H9 (cell line): ENCODE measurements around the gene C1orf21. TPM values are rescaled to one million over a fixed set of nuclear protein-coding genes. Genes with fewer than 3 reads are reported as not detected.

Experiments used
- DNase-seq: peaks from one replicate; pipeline ENCODE4 v3.0.0-alpha.2; 2017
- H2AFZ ChIP-seq: one replicate; pipeline ENCODE4 v1.6.1; 2013; ENCODE audit warnings: mild to moderate bottlenecking, low read length, control low read depth, moderate library complexity
- H2AK5ac ChIP-seq: 2 replicates; pipeline ENCODE4 v1.6.1; 2013; ENCODE audit warnings: low read length, control low read depth, mixed read lengths; ENCODE audit not compliant: insufficient read length
- H2BK120ac ChIP-seq: one replicate; pipeline ENCODE4 v1.6.1; 2013; ENCODE audit warnings: low read depth, mild to moderate bottlenecking, low read length, control low read depth, inconsistent platforms; ENCODE audit not compliant: poor library complexity, severe bottlenecking
- H2BK12ac ChIP-seq: 2 replicates; pipeline ENCODE4 v1.6.1; 2013; ENCODE audit warnings: low read length, control low read depth, mixed read lengths, low read depth; ENCODE audit not compliant: insufficient read length
- H2BK15ac ChIP-seq: 2 replicates; pipeline ENCODE4 v1.6.1; 2013; ENCODE audit warnings: low read depth, low read length, control low read depth
- H2BK20ac ChIP-seq: one replicate; pipeline ENCODE4 v1.6.1; 2013; ENCODE audit warnings: low read depth, mild to moderate bottlenecking, low read length, control low read depth, inconsistent platforms; ENCODE audit not compliant: poor library complexity, severe bottlenecking
- H2BK5ac ChIP-seq: 2 replicates; pipeline ENCODE4 v1.6.1; 2013; ENCODE audit warnings: low read length, control low read depth, mixed read lengths; ENCODE audit not compliant: insufficient read length
- H3K14ac ChIP-seq: 2 replicates; pipeline ENCODE4 v1.6.1; 2013; ENCODE audit warnings: low read length, control low read depth; ENCODE audit not compliant: insufficient read depth
- H3K18ac ChIP-seq: 2 replicates; pipeline ENCODE4 v1.6.1; 2013; ENCODE audit warnings: low read depth, mild to moderate bottlenecking, mixed read lengths, low read length, control low read depth; ENCODE audit not compliant: insufficient read length
- H3K23ac ChIP-seq: 2 replicates; pipeline ENCODE4 v1.6.1; 2013; ENCODE audit warnings: low read length, control low read depth, mixed read lengths, low read depth; ENCODE audit not compliant: insufficient read length
- H3K23me2 ChIP-seq: 2 replicates; pipeline ENCODE4 v1.6.1; 2013; ENCODE audit warnings: low read depth, mild to moderate bottlenecking, mixed read lengths, low read length, control low read depth; ENCODE audit not compliant: insufficient read length, poor library complexity, severe bottlenecking
- H3K27ac ChIP-seq: 2 replicates; pipeline ENCODE4 v1.5.1; 2013; ENCODE audit warnings: low read length, control low read depth, mixed read lengths, low read depth; ENCODE audit not compliant: insufficient read length
- H3K27me3 ChIP-seq: 2 replicates; pipeline ENCODE4 v1.6.1; 2013; ENCODE audit warnings: low read length, control low read depth, inconsistent platforms; ENCODE audit not compliant: insufficient read depth
- H3K4ac ChIP-seq: 2 replicates; pipeline ENCODE4 v1.6.1; 2013; ENCODE audit warnings: low read depth, mild to moderate bottlenecking, control low read depth, inconsistent platforms, low read length, moderate library complexity
- H3K4me1 ChIP-seq: 2 replicates; pipeline ENCODE4 v1.6.1; 2013; ENCODE audit warnings: low read length, control low read depth, inconsistent platforms; ENCODE audit not compliant: insufficient read depth
- H3K4me2 ChIP-seq: 2 replicates; pipeline ENCODE4 v1.6.1; 2013; ENCODE audit warnings: low read length, control low read depth, mixed read lengths; ENCODE audit not compliant: insufficient read length, insufficient read depth
- H3K56ac ChIP-seq: 2 replicates; pipeline ENCODE4 v1.6.1; 2013; ENCODE audit warnings: low read depth, mild to moderate bottlenecking, mixed read lengths, low read length, control low read depth; ENCODE audit not compliant: insufficient read length
- H3K79me1 ChIP-seq: 2 replicates; pipeline ENCODE4 v1.6.1; 2013; ENCODE audit warnings: low read depth, mild to moderate bottlenecking, moderate library complexity, low read length, control low read depth, inconsistent platforms; ENCODE audit not compliant: insufficient read depth, poor library complexity, severe bottlenecking
- H3K79me2 ChIP-seq: 2 replicates; pipeline ENCODE4 v1.6.1; 2013; ENCODE audit warnings: low read length, control low read depth, inconsistent platforms; ENCODE audit not compliant: insufficient read depth
- H3K9ac ChIP-seq: 2 replicates; pipeline ENCODE4 v1.6.1; 2013; ENCODE audit warnings: low read length, control low read depth, mixed read lengths; ENCODE audit not compliant: insufficient read length; ENCODE audit errors: extremely low read depth
- H3K9me3 ChIP-seq: one replicate; pipeline ENCODE4 v1.6.1; 2013; ENCODE audit warnings: low read depth, low read length, inconsistent platforms; ENCODE audit not compliant: control insufficient read depth
- H3T11ph ChIP-seq: one replicate; pipeline ENCODE4 v1.6.1; 2013; ENCODE audit warnings: mild to moderate bottlenecking, low read length, control low read depth, inconsistent platforms
- H4K20me1 ChIP-seq: one replicate; pipeline ENCODE4 v1.6.1; 2013; ENCODE audit not compliant: control insufficient read depth, insufficient read length, insufficient read depth
- H4K5ac ChIP-seq: 2 replicates; pipeline ENCODE4 v1.6.1; 2013; ENCODE audit warnings: low read depth, mild to moderate bottlenecking, mixed read lengths, low read length, control low read depth; ENCODE audit not compliant: insufficient read length
- H4K8ac ChIP-seq: replicated peaks from 2 replicates; pipeline ENCODE4 v1.6.1; 2013; ENCODE audit warnings: low read length, control low read depth, mixed read lengths, low read depth; ENCODE audit not compliant: insufficient read length
- H4K91ac ChIP-seq: 2 replicates; pipeline ENCODE4 v1.6.1; 2013; ENCODE audit warnings: low read depth, mild to moderate bottlenecking, moderate library complexity, mixed read lengths, low read length, control low read depth; ENCODE audit not compliant: insufficient read length
- H3K27ac Mint-ChIP-seq, 3 experiments: 2 replicates in 2 of 3; 3 replicates in 1 of 3; pipeline ENCODE4 v1.8.0; 2020 to 2021; ENCODE audit warnings: mixed read lengths in 3 of 3, mild to moderate bottlenecking in 1 of 3, moderate library complexity in 1 of 3
- H3K27me3 Mint-ChIP-seq: 2 replicates; pipeline ENCODE4 v1.8.0; 2021; ENCODE audit warnings: low read depth, mild to moderate bottlenecking, moderate library complexity, mixed read lengths
- H3K36me3 Mint-ChIP-seq, 3 experiments: 2 replicates in 2 of 3; 3 replicates in 1 of 3; pipeline ENCODE4 v1.8.0; 2020 to 2021; ENCODE audit warnings: low read depth in 3 of 3, mixed read lengths in 3 of 3; ENCODE audit not compliant: insufficient read depth in 1 of 3
- H3K4me1 Mint-ChIP-seq, 2 experiments: 2 replicates each; pipeline ENCODE4 v1.8.0; 2020; ENCODE audit warnings: mixed read lengths in 2 of 2
- H3K4me3 Mint-ChIP-seq, 2 experiments: 2 replicates in 1 of 2; 3 replicates in 1 of 2; pipeline ENCODE4 v1.8.0; 2020 to 2021; ENCODE audit warnings: mild to moderate bottlenecking in 2 of 2, mixed read lengths in 2 of 2, moderate library complexity in 1 of 2
- H3K9me3 Mint-ChIP-seq, 2 experiments: 2 replicates in 1 of 2; 3 replicates in 1 of 2; pipeline ENCODE4 v1.8.0; 2020; ENCODE audit warnings: mild to moderate bottlenecking in 2 of 2, mixed read lengths in 2 of 2, moderate library complexity in 1 of 2
- CTCF ChIP-seq: fragments of 200-600 bp; sonication (generic); conservative IDR thresholded peaks from 3 replicates; pipeline ENCODE4 v1.8.0; 2021; ENCODE audit warnings: antibody characterized with exemption, mild to moderate bottlenecking
- WGBS: extraction: QIAGEN DNeasy Blood & Tissue Kit; methylation state at CpG from one replicate; pipeline ENCODE4 v1.1.7; 2013; ENCODE audit warnings: missing lambda C conversion rate, low lambda C conversion rate, mixed read lengths; ENCODE audit not compliant: insufficient read length; ENCODE audit errors: extremely low coverage; 5-methylcytosine and 5-hydroxymethylcytosine counted together
- total RNA-seq: library from RNA; stranded (reverse); gene quantifications from 2 replicates; pipeline ENCODE4 v1.2.1, GENCODE V29; 2021

The C1orf21 gene
- total RNA-seq, 1 experiment from 2014 or later, result 36.0 TPM

GRCh38 chr1:184499616-184500015, 112.8 kb downstream of the C1orf21 start:
- peaks cover 24 to 28% of the 10 kb centered on the region in 2 experiments for H3K4me1 Mint-ChIP-seq
- TF ChIP-seq CTCF, result no peak
- no peaks in the 10 kb centered on the region for H3K27me3 Mint-ChIP-seq
- Histone ChIP-seq H3K14ac (no peak overlapping the region), H3K18ac (no peak overlapping the region), H2BK15ac (no peak overlapping the region), H3K4me1 (peaks cover 11% of the 10 kb centered on the region; the same call in 1 of the 2 replicates), H3K9me3 (no peaks in the 10 kb centered on the region), H2AK5ac (no peak overlapping the region), H3K23ac (no peak overlapping the region), H2BK12ac (no peak overlapping the region), H2BK5ac (no peak overlapping the region), H3K4ac (no peak overlapping the region), H2BK20ac (no peak overlapping the region), H4K91ac (no peak overlapping the region), H4K20me1 (no peaks in the 10 kb centered on the region), H3T11ph (no peak overlapping the region), H3K27ac (no peak overlapping the region), H3K23me2 (no peaks in the 10 kb centered on the region), H3K79me1 (no peaks in the 10 kb centered on the region), H3K4me2 (no peak overlapping the region), H3K27me3 (no peaks in the 10 kb centered on the region), H3K79me2 (no peaks in the 10 kb centered on the region; the same call in 1 of the 2 replicates), H4K8ac (no peak overlapping the region), H2AFZ (no peak overlapping the region), H4K5ac (no peak overlapping the region), H3K56ac (no peak overlapping the region), H2BK120ac (no peak overlapping the region), H3K9ac (no peak overlapping the region)
- no peak overlapping the region for H3K4me3 Mint-ChIP-seq
- peaks cover 1 to 12% (median 2%) of the 10 kb centered on the region in 3 experiments; a peak in 3 of 7 replicates for H3K36me3 Mint-ChIP-seq
- H3K27ac Mint-ChIP-seq, result no peak overlapping the region
- no peaks in the 10 kb centered on the region for H3K9me3 Mint-ChIP-seq
- DNase-seq, result no peak
- WGBS, result no CpG with 5 or more reads among the region's 1 CpG
